Measurements from ENCODE around the gene LTBP2.

GRCh38 chr14:74476107-74476506 lies 135.9 kb downstream of the LTBP2 start:
- TF ChIP-seq POLR2A (IDR thresholded peaks at IDR 0.05; ENCODE audit: low read length) (no peak), GATA1 (IDR thresholded peaks at IDR 0.05; ENCODE audit: low read depth, low read length) (no peak)
